ENCODE results near the gene COL12A1.

COL12A1 gene

GRCh38 chr6:75176076-75176582 is 29.7 kb downstream of the COL12A1 start:
- no peak for DNase-seq

GRCh38 chr6:75171986-75172385 is 33.9 kb downstream of the COL12A1 start:
- no peak for DNase-seq

- DNase-seq, result no peak
Measured at GRCh38 chr6:75171567-75171966, 34.3 kb downstream of the COL12A1 start.

GRCh38 chr6:75170691-75171560 is 34.9 kb downstream of the COL12A1 start:
- DNase-seq, result no peak

- DNase-seq, result no peak
Measured at GRCh38 chr6:75169689-75170586, 35.9 kb downstream of the COL12A1 start.

- no peak for DNase-seq
Measured at GRCh38 chr6:75167851-75168250, 38.0 kb downstream of the COL12A1 start.

GRCh38 chr6:75167325-75167724 is 38.5 kb downstream of the COL12A1 start:
- no peak for DNase-seq

GRCh38 chr6:75166773-75167172 is 39.1 kb downstream of the COL12A1 start:
- DNase-seq, result no peak

- DNase-seq, result no peak
Measured at GRCh38 chr6:75166236-75166635, 39.6 kb downstream of the COL12A1 start.

- DNase-seq, result no peak
Measured at GRCh38 chr6:75158176-75158575, 47.7 kb downstream of the COL12A1 start.

- no peak for DNase-seq
Measured at GRCh38 chr6:75157336-75157735, 48.5 kb downstream of the COL12A1 start.

- DNase-seq, result no peak
Measured at GRCh38 chr6:75156186-75156878, 49.5 kb downstream of the COL12A1 start.

GRCh38 chr6:75155631-75156030 is 50.2 kb downstream of the COL12A1 start:
- no peak for DNase-seq

GRCh38 chr6:75154973-75155372 is 50.9 kb downstream of the COL12A1 start:
- DNase-seq, result no peak

- no peak for DNase-seq
Measured at GRCh38 chr6:75150685-75151412, 55.0 kb downstream of the COL12A1 start.

GRCh38 chr6:75149696-75150095 is 56.2 kb downstream of the COL12A1 start:
- no peak for DNase-seq

GRCh38 chr6:75149240-75149639 is 56.6 kb downstream of the COL12A1 start:
- no peak for DNase-seq

GRCh38 chr6:75147512-75147911 is 58.3 kb downstream of the COL12A1 start:
- no peak for DNase-seq

- DNase-seq, result no peak
Measured at GRCh38 chr6:75145976-75146375, 59.9 kb downstream of the COL12A1 start.

GRCh38 chr6:75145211-75145610 is 60.6 kb downstream of the COL12A1 start:
- DNase-seq, result no peak

- DNase-seq, result no peak
Measured at GRCh38 chr6:75144386-75144785, 61.5 kb downstream of the COL12A1 start.

GRCh38 chr6:75143191-75143590 is 62.7 kb downstream of the COL12A1 start:
- no peak for DNase-seq

Data from NCI-H1417 treated with DMSO at 0.1 percent for 48 hours (cell line).